Fibroblast of skin of left biceps (primary cell): ENCODE data around the gene ZNF536.

ENCODE experiments used
- DNase-seq, 2 experiments: peaks; one replicate each; pipeline ENCODE4 v3.0.0-alpha.2; 2013; ENCODE audit warnings: low read depth in 2 of 2

Gene ZNF536

GRCh38 chr19:30363073-30363472, 9.1 kb upstream of the ZNF536 start:
- no peak for DNase-seq

GRCh38 chr19:30364866-30365800, 7.1 kb upstream of the ZNF536 start:
- DNase-seq = no peak

GRCh38 chr19:30366282-30366681, 5.9 kb upstream of the ZNF536 start:
- DNase-seq = no peak

GRCh38 chr19:30367006-30367405, 5.2 kb upstream of the ZNF536 start:
- no peak for DNase-seq

GRCh38 chr19:30367421-30367820, 4.8 kb upstream of the ZNF536 start:
- no peak for DNase-seq

- DNase-seq = no peak
These were observed 2.4 kb upstream of the ZNF536 start for GRCh38 chr19:30369833-30370232.

GRCh38 chr19:30371161-30371836, 885 bp upstream of the ZNF536 start:
- DNase-seq = no peak

- DNase-seq = no peak
These were observed 1.4 kb downstream of the ZNF536 start for GRCh38 chr19:30373593-30373992.

GRCh38 chr19:30374539-30374864, 2.3 kb downstream of the ZNF536 start:
- DNase-seq = no peak

GRCh38 chr19:30374865-30375552, 2.8 kb downstream of the ZNF536 start:
- no peak for DNase-seq

- no peak for DNase-seq
These were observed 3.4 kb downstream of the ZNF536 start for GRCh38 chr19:30375553-30376031.

- no peak for DNase-seq
These were observed 4.1 kb downstream of the ZNF536 start for GRCh38 chr19:30376272-30376671.

- DNase-seq = no peak
These were observed 4.7 kb downstream of the ZNF536 start for GRCh38 chr19:30376826-30377425.

- DNase-seq = no peak
These were observed 6.5 kb downstream of the ZNF536 start for GRCh38 chr19:30378701-30379100.

GRCh38 chr19:30379841-30380610, 7.8 kb downstream of the ZNF536 start:
- no peak for DNase-seq

- DNase-seq = no peak
These were observed 9.2 kb downstream of the ZNF536 start for GRCh38 chr19:30381366-30381765.

GRCh38 chr19:30385174-30385573, 13.0 kb downstream of the ZNF536 start:
- DNase-seq = no peak

- no peak for DNase-seq
These were observed 13.5 kb downstream of the ZNF536 start for GRCh38 chr19:30385666-30386065.

- no peak for DNase-seq
These were observed 14.5 kb downstream of the ZNF536 start for GRCh38 chr19:30386551-30387143.

- no peak for DNase-seq
These were observed 15.3 kb downstream of the ZNF536 start for GRCh38 chr19:30387311-30388115.
